Thymus (tissue), 11 donors: ENCODE results near the gene WDR37. TPM values are rescaled to one million over a fixed set of nuclear protein-coding genes. Genes with fewer than 3 reads are reported as not detected.

Experiments
- DNase-seq, 9 donors: peaks; one replicate each; pipeline ENCODE4 v3.0.0-alpha.2; 2013; ENCODE audit warnings: low spot score in 9 of 9, low read depth in 6 of 9, missing footprints in 1 of 9
- H3K27ac ChIP-seq, 2 donors: one replicate each; pipeline ENCODE4 v1.5.1; 2013; ENCODE audit warnings: control low read depth in 1 of 2, low read depth in 1 of 2, low read length in 1 of 2, mild to moderate bottlenecking in 1 of 2, moderate library complexity in 1 of 2
- H3K27me3 ChIP-seq, 2 donors: one replicate each; pipeline ENCODE4 v1.5.1; 2013; ENCODE audit warnings: low read length in 1 of 2; ENCODE audit not compliant: control insufficient read depth in 2 of 2, insufficient read depth in 1 of 2
- H3K36me3 ChIP-seq, 2 donors: one replicate each; pipeline ENCODE4 v1.5.1; 2013; ENCODE audit warnings: low read length in 1 of 2, mild to moderate bottlenecking in 1 of 2, moderate library complexity in 1 of 2; ENCODE audit not compliant: control insufficient read depth in 2 of 2, insufficient read depth in 2 of 2
- H3K4me1 ChIP-seq, 2 donors: one replicate each; pipeline ENCODE4 v1.5.1; 2013; ENCODE audit warnings: low read length in 2 of 2; ENCODE audit not compliant: control insufficient read depth in 2 of 2, insufficient read depth in 2 of 2
- H3K4me3 ChIP-seq, 2 donors: one replicate each; pipeline ENCODE4 v1.5.1; 2013; ENCODE audit warnings: low read length in 2 of 2, control low read depth in 1 of 2, mild to moderate bottlenecking in 1 of 2
- H3K9me3 ChIP-seq, 2 donors: one replicate each; pipeline ENCODE4 v1.5.1; 2013; ENCODE audit warnings: low read length in 1 of 2, mild to moderate bottlenecking in 1 of 2; ENCODE audit not compliant: control insufficient read depth in 2 of 2, insufficient read depth in 1 of 2
- WGBS: extraction: QIAGEN DNeasy Blood & Tissue Kit; methylation state at CpG from one replicate; pipeline ENCODE4 v1.1.7; 2013; 5-methylcytosine and 5-hydroxymethylcytosine counted together
- polyA plus RNA-seq: library from polyadenylated mRNA; stranded (reverse); fragments of 200-250 nt; gene quantifications from one replicate; pipeline ENCODE4 v1.2.3, GENCODE V29; 2013
- total RNA-seq: library from RNA; stranded (reverse); fragments of 120-200 nt; gene quantifications from one replicate; pipeline ENCODE4 v1.2.4, GENCODE V29; 2013
- donor health status: healthy.

The WDR37 gene
- total and polyA plus RNA-seq, 2 donors: 8.5 to 14.0 TPM

DNA sequence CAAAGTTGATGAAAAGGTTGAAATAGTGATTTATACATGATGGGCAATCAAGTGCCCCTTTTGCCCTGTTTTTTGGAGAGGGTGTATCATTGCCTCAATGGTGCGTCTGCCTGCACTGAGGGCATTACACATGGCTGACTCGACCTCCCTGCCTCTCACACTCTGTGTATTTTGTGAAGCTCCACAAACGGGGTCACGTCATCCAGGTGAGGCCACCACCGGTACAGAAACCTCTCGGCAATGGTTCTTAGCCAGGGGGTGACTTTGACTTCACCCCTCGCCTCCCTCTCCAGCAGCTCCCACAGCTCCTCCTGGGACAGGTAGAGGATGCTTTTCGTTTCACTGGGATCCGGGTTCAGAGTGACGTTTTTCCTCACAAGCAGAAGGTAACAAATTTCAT lies 36.8 kb upstream of the WDR37 start:
- Histone ChIP-seq H3K4me3 (no peak overlapping the region), H3K27me3 (no peaks in the 10 kb centered on the region), H3K9me3 (no peaks in the 10 kb centered on the region), H3K4me1 (no peaks in the 10 kb centered on the region), H3K36me3 (peaks cover 28 to 42% of the 10 kb centered on the region in 2 donors), H3K27ac (no peak overlapping the region)
- DNase-seq: no peak
- 98% methylated on average over 10 of the region's 10 CpGs for WGBS

DNA sequence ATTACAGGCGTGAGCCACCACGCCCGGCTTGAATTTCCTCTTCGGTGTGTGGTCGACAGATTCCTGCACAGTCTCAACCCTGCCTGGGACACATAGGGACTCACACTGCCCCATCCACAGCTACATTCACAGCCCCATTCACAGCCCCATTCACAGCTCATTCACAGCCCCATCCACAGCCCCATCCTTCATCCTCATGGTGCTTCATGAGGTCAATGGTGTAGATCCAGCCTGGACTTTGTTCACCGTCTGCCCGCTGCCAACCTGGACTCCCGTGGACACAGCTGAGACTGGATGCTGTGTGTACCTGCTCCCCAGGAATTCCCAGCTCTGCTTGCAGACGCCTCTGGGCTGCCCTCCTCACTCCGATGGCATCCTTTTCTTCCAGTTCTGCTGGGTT lies 35.7 kb upstream of the WDR37 start:
- Histone ChIP-seq H3K9me3 (no peaks in the 10 kb centered on the region), H3K4me3 (no peak overlapping the region), H3K4me1 (no peaks in the 10 kb centered on the region), H3K27ac (no peak overlapping the region), H3K27me3 (no peaks in the 10 kb centered on the region), H3K36me3 (peaks cover 27 to 36% of the 10 kb centered on the region in 2 donors)
- 99% methylated on average over 10 of the region's 10 CpGs for WGBS
- DNase-seq: no peak

DNA sequence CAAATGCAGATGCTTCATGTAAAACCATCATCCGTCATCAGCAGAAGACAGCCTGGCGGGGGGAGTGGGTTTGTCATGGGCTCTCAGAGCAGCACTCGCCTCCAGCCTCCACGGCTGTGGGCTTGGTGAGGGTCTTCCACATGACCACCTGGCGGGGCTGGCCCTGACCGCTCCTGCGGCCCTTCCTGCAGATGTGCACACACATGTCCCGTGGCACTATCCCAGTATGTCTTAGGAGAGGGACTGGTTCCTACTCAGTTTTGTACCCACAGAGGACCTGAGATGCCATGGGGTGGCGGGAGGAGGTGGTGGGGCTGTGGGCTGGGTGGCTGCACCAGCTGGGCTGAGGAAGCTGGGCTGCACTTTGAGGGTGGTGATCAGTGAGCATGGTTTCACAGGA lies 35.2 kb upstream of the WDR37 start:
- Histone ChIP-seq H3K4me1 (no peaks in the 10 kb centered on the region), H3K9me3 (no peaks in the 10 kb centered on the region), H3K4me3 (no peak overlapping the region), H3K27ac (no peak overlapping the region), H3K27me3 (no peaks in the 10 kb centered on the region), H3K36me3 (peaks cover 22 to 32% of the 10 kb centered on the region in 2 donors)
- WGBS: 98% methylated on average over 9 of the region's 9 CpGs
- no peak for DNase-seq

DNA sequence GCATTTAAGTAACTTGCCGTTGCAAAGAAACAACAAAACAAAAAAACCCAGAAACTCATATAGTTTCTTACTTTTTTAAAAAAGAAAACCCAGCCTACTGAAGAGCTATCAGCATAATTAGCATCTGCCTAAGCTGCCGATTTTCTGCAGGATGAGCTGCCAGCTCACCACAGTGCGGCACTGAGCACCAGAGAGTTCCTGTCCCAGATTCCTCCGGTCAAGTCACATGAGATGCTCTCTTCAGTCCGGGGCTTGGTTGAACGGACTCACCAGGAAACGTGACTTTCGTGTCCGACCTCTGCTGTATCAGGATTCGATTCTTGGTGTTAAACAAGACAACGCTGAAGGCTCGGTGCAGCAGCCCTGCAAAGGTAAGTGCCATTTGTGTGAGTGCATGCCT lies 33.8 kb upstream of the WDR37 start:
- Histone ChIP-seq H3K9me3 (no peaks in the 10 kb centered on the region), H3K27me3 (no peaks in the 10 kb centered on the region), H3K4me3 (no peak overlapping the region), H3K4me1 (no peaks in the 10 kb centered on the region), H3K27ac (no peak overlapping the region), H3K36me3 (peaks cover 11 to 18% of the 10 kb centered on the region in 2 donors)
- 94% methylated on average over 12 of the region's 12 CpGs for WGBS
- DNase-seq: no peak

DNA sequence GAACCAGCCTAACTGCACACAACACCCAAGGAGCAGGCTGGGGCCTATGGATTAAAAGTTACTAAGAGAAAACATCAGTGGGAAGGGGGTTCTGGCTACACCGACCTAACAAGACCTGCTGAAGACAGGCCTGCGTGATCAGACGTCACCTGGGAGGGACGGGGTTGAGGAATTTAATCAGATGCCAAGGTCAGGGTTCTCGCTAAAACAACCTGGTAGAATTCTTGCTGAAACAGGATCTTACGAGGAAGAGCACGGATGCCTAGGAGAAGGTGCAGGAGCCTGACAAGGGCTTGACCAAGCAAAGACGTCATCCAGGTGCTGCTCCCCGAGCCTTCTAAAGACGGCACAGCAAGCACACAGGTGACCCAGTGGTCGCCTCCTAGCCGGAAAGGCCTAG lies 32.1 kb upstream of the WDR37 start:
- 97% methylated on average over 12 of the region's 12 CpGs for WGBS
- H3K4me3 ChIP-seq: no peak overlapping the region
- no peaks in the 10 kb centered on the region for H3K4me1 ChIP-seq
- H3K27ac ChIP-seq: no peak overlapping the region
- H3K9me3 ChIP-seq: no peaks in the 10 kb centered on the region
- peaks cover 7 to 10% of the 10 kb centered on the region in 2 donors for H3K36me3 ChIP-seq
- no peak for DNase-seq
- H3K27me3 ChIP-seq: no peaks in the 10 kb centered on the region

DNA sequence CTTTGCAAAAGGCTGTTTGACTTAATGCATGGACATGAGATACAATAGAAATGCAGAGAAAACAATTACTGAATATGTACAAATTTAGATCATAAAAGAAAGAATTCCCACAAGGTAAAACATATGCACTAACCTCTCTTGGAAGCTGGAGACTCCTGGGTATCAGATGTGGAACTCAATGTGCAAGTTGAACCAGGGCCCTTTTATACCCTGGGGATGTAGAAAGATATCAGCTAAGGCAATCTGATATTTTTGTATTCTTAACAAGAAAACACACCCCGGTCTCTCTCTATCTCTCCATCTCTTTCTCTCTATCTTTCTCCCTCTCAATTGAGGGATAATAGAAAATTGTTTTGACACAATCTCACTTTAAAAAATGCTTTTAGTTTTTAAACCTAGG lies 30.5 kb upstream of the WDR37 start, which contains the start of gene IDI2:
Gene IDI2 (minus strand): TSS at position 177 of the 400 bp plus-strand sequence. CDS start 1,136 bp downstream, outside the sequence.
- no peaks in the 10 kb centered on the region for H3K27me3 ChIP-seq
- no peaks in the 10 kb centered on the region for H3K9me3 ChIP-seq
- no peak within 1 kb of the TSS for H3K4me3 ChIP-seq
- no peak for DNase-seq
- H3K36me3 ChIP-seq: no peaks in the 10 kb centered on the region
- no peak within 1 kb of the TSS for H3K27ac ChIP-seq
- H3K4me1 ChIP-seq: no peaks in the 10 kb centered on the region
- whole genome bisulfite sequencing: 96% methylated on average over 1 of the region's 1 CpG

DNA sequence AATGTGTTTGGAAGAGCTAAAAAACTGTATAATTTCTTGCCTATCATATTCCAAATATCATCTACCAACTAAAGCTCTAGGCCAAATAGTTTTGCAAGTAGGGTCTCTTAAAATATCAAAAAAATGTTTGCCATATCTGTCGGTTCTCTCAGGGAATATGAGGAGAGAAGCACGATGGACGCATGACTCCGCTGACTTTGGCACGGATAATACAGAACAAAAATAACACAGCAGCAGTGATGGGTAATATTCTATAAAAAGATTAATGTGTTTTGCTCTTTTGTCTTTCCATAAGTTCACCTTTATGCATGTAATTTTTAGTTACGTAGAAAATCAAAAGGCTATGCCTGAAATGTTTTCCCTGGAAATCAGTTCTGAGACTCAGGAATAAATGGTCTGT lies 29.6 kb upstream of the WDR37 start:
- WGBS: 94% methylated on average over 6 of the region's 6 CpGs
- H3K4me3 ChIP-seq: no peak overlapping the region
- H3K27ac ChIP-seq: no peak overlapping the region
- no peaks in the 10 kb centered on the region for H3K4me1 ChIP-seq
- no peaks in the 10 kb centered on the region for H3K27me3 ChIP-seq
- DNase-seq: no peak
- H3K9me3 ChIP-seq: no peaks in the 10 kb centered on the region
- no peaks in the 10 kb centered on the region for H3K36me3 ChIP-seq

DNA sequence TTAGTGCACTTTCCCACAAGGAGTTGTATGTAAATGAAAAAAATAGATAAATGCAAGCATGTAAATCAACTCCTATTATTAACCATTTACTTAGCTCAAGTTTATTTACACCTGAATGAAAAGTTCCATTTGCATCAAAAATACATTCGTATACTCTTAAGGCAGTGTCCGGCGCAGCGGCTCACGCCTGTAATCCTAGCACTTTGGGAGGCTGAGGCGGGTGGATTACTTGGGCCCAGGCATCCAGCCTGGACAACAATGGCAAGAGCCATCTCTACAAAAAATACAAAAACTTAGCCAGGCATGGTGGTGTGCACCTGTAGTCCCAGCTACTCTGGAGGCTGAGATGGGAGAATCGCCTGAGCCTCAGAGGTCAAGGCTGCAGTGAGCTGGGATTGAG lies 26.3 kb upstream of the WDR37 start:
- no peaks in the 10 kb centered on the region for H3K9me3 ChIP-seq
- no peaks in the 10 kb centered on the region for H3K36me3 ChIP-seq
- H3K4me1 ChIP-seq: no peaks in the 10 kb centered on the region
- no peak for DNase-seq
- H3K27ac ChIP-seq: no peak overlapping the region
- H3K27me3 ChIP-seq: no peaks in the 10 kb centered on the region
- no peak overlapping the region for H3K4me3 ChIP-seq
- WGBS: 98% methylated on average over 7 of the region's 7 CpGs

DNA sequence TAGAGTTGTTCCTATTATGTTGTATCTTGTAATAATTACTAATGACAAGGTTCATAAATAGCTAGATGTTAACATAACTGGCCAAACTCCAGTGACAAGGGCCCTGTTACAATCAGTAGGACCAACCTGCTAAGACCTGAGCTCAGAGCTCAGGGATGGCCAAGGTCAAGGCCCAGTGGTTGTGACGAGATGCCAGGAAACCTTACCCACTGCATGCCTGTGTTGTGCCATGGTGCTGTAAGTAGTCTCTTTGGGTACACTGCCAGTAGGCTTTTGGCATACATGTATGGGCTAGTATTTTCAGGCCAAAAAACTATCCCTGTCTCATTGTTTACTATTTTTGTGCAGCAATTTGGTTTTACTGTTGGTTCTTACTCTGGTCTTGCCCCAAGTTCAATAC lies 22.6 kb upstream of the WDR37 start:
- H3K27ac ChIP-seq: no peak overlapping the region
- H3K36me3 ChIP-seq: peaks cover 5 to 15% of the 10 kb centered on the region in 2 donors
- H3K4me1 ChIP-seq: no peaks in the 10 kb centered on the region
- H3K9me3 ChIP-seq: no peaks in the 10 kb centered on the region
- WGBS: 95% methylated on average over 1 of the region's 1 CpG
- H3K4me3 ChIP-seq: no peak overlapping the region
- no peak for DNase-seq
- no peaks in the 10 kb centered on the region for H3K27me3 ChIP-seq

DNA sequence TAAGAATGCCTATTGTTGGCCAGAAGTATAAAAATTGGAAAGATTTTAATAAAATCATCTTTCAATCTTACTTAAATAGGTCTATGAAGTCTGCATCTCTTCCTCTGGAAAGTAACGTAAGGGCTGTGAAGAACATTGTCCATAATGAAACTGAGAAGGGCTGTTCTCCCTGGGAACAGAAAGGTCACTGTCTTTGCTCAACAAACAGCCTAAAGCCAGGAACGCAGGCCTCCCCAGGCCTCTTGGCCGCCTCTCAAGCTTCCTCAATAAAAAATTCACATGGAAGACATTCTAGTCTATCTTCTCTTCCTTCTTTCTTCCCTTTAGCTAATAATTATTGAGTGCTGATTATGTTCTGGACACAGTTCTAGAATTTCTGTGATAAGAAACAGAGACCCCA lies 21.4 kb upstream of the WDR37 start:
- no peak for DNase-seq
- no peaks in the 10 kb centered on the region for H3K27me3 ChIP-seq
- no peaks in the 10 kb centered on the region for H3K4me1 ChIP-seq
- 97% methylated on average over 3 of the region's 3 CpGs for WGBS
- peaks cover 5 to 18% of the 10 kb centered on the region in 2 donors for H3K36me3 ChIP-seq
- H3K4me3 ChIP-seq: no peak overlapping the region
- H3K27ac ChIP-seq: no peak overlapping the region
- H3K9me3 ChIP-seq: no peaks in the 10 kb centered on the region
